Testis (tissue), 2 donors: Measurements from ENCODE around the gene RIOX2.

Experiments used
- POLR2A ChIP-seq: fragments of 450-650 bp; IDR thresholded peaks from one replicate; pipeline ENCODE4 v1.6.1; 2017; ENCODE audit warnings: antibody characterized with exemption, mild to moderate bottlenecking, moderate library complexity
- TF ChIP-seq, protein P1 (sequence below), 3 experiments: fragments of 450-650 bp in 2 of 3; fragments of 200-600 bp in 1 of 3; sonication (generic) in 1 of 3; IDR thresholded peaks; one replicate each; pipeline ENCODE4 v1.5.1; 2016 to 2019; ENCODE audit warnings: antibody characterized with exemption in 3 of 3, mild to moderate bottlenecking in 2 of 3, moderate library complexity in 1 of 3

DNA sequence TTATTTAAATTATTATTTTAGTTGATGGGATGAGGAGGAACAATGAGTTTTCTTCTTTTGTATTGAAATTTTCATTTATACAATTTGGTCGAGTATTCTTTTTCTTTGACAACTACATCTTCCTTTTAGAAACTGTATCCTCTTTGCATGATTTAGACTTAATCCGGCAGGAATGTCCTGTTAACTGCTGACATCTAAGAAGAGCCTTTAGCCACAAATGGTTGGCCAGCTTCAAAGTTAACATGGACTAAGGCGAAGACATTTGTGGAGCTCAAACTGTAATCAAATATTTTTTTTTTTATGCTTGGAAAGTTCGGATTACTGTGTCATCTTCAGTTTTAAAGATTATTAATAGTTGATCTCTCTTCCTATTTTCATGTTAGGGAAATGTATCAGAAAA, 43.2 kb downstream of the RIOX2 start:
- TF ChIP-seq, protein P1, sequence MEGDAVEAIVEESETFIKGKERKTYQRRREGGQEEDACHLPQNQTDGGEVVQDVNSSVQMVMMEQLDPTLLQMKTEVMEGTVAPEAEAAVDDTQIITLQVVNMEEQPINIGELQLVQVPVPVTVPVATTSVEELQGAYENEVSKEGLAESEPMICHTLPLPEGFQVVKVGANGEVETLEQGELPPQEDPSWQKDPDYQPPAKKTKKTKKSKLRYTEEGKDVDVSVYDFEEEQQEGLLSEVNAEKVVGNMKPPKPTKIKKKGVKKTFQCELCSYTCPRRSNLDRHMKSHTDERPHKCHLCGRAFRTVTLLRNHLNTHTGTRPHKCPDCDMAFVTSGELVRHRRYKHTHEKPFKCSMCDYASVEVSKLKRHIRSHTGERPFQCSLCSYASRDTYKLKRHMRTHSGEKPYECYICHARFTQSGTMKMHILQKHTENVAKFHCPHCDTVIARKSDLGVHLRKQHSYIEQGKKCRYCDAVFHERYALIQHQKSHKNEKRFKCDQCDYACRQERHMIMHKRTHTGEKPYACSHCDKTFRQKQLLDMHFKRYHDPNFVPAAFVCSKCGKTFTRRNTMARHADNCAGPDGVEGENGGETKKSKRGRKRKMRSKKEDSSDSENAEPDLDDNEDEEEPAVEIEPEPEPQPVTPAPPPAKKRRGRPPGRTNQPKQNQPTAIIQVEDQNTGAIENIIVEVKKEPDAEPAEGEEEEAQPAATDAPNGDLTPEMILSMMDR (IDR thresholded peaks at IDR 0.05), result no peak
- TF ChIP-seq POLR2A, result no peak
